K562 (cell line): ENCODE data around the gene RPS27. TPM values are rescaled to one million over a fixed set of nuclear protein-coding genes. Genes with fewer than 3 reads are reported as not detected.

ENCODE experiments used
- BRD4 ChIP-seq: fragments of 200-600 bp; sonication (generic); IDR thresholded peaks from 2 replicates; pipeline ENCODE4 v1.6.1; 2017; ENCODE audit warnings: inconsistent platforms
- BRF1 ChIP-seq: IDR thresholded peaks from 3 replicates; pipeline ENCODE4 v1.6.1; 2011; ENCODE audit warnings: borderline replicate concordance, mild to moderate bottlenecking; ENCODE audit not compliant: insufficient read length; ENCODE audit errors: extremely low read depth
- CBX8 ChIP-seq: fragments of 200-600 bp; sonication (generic); IDR thresholded peaks from 2 replicates; pipeline ENCODE4 v1.6.1; 2012; ENCODE audit warnings: borderline replicate concordance, mixed run types, low read depth, mild to moderate bottlenecking, moderate library complexity, mixed read lengths, low read length, control low read depth, inconsistent platforms; ENCODE audit not compliant: poor library complexity, severe bottlenecking; ENCODE audit errors: extremely low read depth
- CREB3 ChIP-seq: fragments of 450-650 bp; conservative IDR thresholded peaks from 2 replicates; pipeline ENCODE4 v1.6.1; 2016; ENCODE audit warnings: missing genetic modification characterization, low read depth, mild to moderate bottlenecking, missing compliant biosample characterization, moderate library complexity
- E2F6 ChIP-seq, 2 experiments: IDR thresholded peaks; 2 replicates each; pipeline ENCODE4 v1.6.1; 2011; ENCODE audit warnings: borderline replicate concordance in 1 of 2, control low read depth in 1 of 2, low read depth in 1 of 2, low read length in 1 of 2, mild to moderate bottlenecking in 1 of 2, mixed read lengths in 1 of 2, moderate library complexity in 1 of 2; ENCODE audit not compliant: insufficient read depth in 1 of 2, insufficient read length in 1 of 2, poor library complexity in 1 of 2, severe bottlenecking in 1 of 2; ENCODE audit errors: extremely low read depth in 1 of 2
- FOXK1 ChIP-seq: sonication (generic); formaldehyde crosslinking; IDR thresholded peaks from 2 replicates; pipeline ENCODE4 v1.8.0; 2022; ENCODE audit warnings: missing genetic modification reagents, mild to moderate bottlenecking, borderline replicate concordance
- HIVEP1 ChIP-seq: fragments of 250-450 bp; sonication (Bioruptor Pico); IDR thresholded peaks from 2 replicates; pipeline ENCODE4 v1.4.0; 2020; ENCODE audit warnings: mild to moderate bottlenecking
- HMG20B ChIP-seq: fragments of 250-450 bp; sonication (Bioruptor Pico); IDR thresholded peaks from 2 replicates; pipeline ENCODE4 v1.5.0; 2021; ENCODE audit warnings: mild to moderate bottlenecking
- MEF2D ChIP-seq: conservative IDR thresholded peaks from 2 replicates; pipeline ENCODE4 v1.6.1; 2016; ENCODE audit warnings: low read depth, missing genetic modification characterization, missing compliant biosample characterization
- REST ChIP-seq, 2 experiments: fragments of 450-650 bp; formaldehyde crosslinking in 1 of 2; IDR thresholded peaks; 2 replicates each; pipeline versions ENCODE4 v1.4.0 to v1.6.1; 2014 to 2020; ENCODE audit warnings: mild to moderate bottlenecking in 2 of 2, borderline replicate concordance in 1 of 2, low read depth in 1 of 2
- RFX7 ChIP-seq: fragments of 250-450 bp; sonication (Bioruptor Pico); IDR thresholded peaks from 2 replicates; pipeline ENCODE4 v1.5.1; 2021; ENCODE audit warnings: mild to moderate bottlenecking
- TCF3 ChIP-seq: sonication (generic); formaldehyde crosslinking; IDR thresholded peaks from 2 replicates; pipeline ENCODE4 v1.4.0; 2020; ENCODE audit warnings: mild to moderate bottlenecking, missing genetic modification reagents
- ZBTB2 ChIP-seq: fragments of 450-650 bp; IDR thresholded peaks from 2 replicates; pipeline ENCODE4 v1.6.1; 2016; ENCODE audit warnings: antibody characterized with exemption
- polyA plus RNA-seq, 8 experiments: library from polyadenylated mRNA; depleted of rRNA in 4 of 8; stranded (reverse) in 5 of 8; unstranded in 3 of 8; fragments of >200 nt; fragmentation: Nextera tagmentation in 2 of 8; fragmentation: Illumina TruSeq in 1 of 8; extraction: Ambion mirVana in 2 of 8; extraction: Trizol in 1 of 8; gene quantifications; 2 replicates each; pipeline versions ENCODE4 v1.2.1 to v1.2.3, GENCODE V29; 2011 to 2014; ENCODE audit warnings: inconsistent platforms in 1 of 8, missing spikeins in 1 of 8
- total RNA-seq, 7 experiments: library from RNA; depleted of rRNA in 6 of 7; stranded (reverse); fragments of >200 nt in 6 of 7; fragmentation: Illumina TruSeq in 2 of 7; extraction: Trizol in 2 of 7; gene quantifications; 2 replicates each; pipeline versions ENCODE4 v1.2.1 to v1.2.3, GENCODE V29; 2011 to 2021; ENCODE audit warnings: low replicate concordance in 1 of 7

RPS27 gene
- total and polyA plus RNA-seq, 9 of the 15 experiments (the other 6 are each of a cell fraction or from before 2014, with no cell fraction given): 2,091 to 9,377 (median 6,706) TPM

- no peak for TF ChIP-seq E2F6 (IDR thresholded peaks at IDR 0.05; ENCODE audit: borderline replicate concordance in 1 of 2, extremely low read depth in 1 of 2, insufficient read depth in 1 of 2, insufficient read length in 1 of 2, low read depth in 1 of 2, low read length in 1 of 2, poor library complexity in 1 of 2, severe bottlenecking in 1 of 2)
- TF ChIP-seq BRD4: no peak
- no peak for TF ChIP-seq REST (IDR thresholded peaks at IDR 0.05; ENCODE audit: borderline replicate concordance)
- TF ChIP-seq REST (CRISPR knock-in tag; IDR thresholded peaks at IDR 0.05; ENCODE audit: low read depth): peak; percentile 63; the same call in 1 of the 2 replicates
- TF ChIP-seq FOXK1 (CRISPR knock-in tag): no peak
- TF ChIP-seq CREB3 (tag): peak; percentile 84; the same call in 1 of the 2 replicates
- no peak for TF ChIP-seq BRF1
- TF ChIP-seq TCF3 (CRISPR knock-in tag): no peak
- TF ChIP-seq ZBTB2: no peak
- no peak for TF ChIP-seq RFX7 (CRISPR knock-in tag)
- TF ChIP-seq HMG20B (CRISPR knock-in tag): no peak
- no peak for TF ChIP-seq HIVEP1
- TF ChIP-seq MEF2D: 0 out of 2 replicates have a peak, but pooled peaks have one; percentile 40
- TF ChIP-seq CBX8: no peak
Observed at GRCh38 chr1:153958111-153958960, 32.2 kb upstream of the RPS27 start, which contains the start of gene CRTC2 (continued).
